ENCODE data around the gene PILRA. TPM values are rescaled to one million over a fixed set of nuclear protein-coding genes. Genes with fewer than 3 reads are reported as not detected.

Gene PILRA
- total and polyA plus RNA-seq, 2 of the 8 experiments (the other 6 are each of a cell fraction or from before 2014, with no cell fraction given) = 7.6 to 10.6 TPM

GRCh38 chr7:100413346-100413745, 40.1 kb downstream of the PILRA start (continued):
- TF ChIP-seq, protein P1, sequence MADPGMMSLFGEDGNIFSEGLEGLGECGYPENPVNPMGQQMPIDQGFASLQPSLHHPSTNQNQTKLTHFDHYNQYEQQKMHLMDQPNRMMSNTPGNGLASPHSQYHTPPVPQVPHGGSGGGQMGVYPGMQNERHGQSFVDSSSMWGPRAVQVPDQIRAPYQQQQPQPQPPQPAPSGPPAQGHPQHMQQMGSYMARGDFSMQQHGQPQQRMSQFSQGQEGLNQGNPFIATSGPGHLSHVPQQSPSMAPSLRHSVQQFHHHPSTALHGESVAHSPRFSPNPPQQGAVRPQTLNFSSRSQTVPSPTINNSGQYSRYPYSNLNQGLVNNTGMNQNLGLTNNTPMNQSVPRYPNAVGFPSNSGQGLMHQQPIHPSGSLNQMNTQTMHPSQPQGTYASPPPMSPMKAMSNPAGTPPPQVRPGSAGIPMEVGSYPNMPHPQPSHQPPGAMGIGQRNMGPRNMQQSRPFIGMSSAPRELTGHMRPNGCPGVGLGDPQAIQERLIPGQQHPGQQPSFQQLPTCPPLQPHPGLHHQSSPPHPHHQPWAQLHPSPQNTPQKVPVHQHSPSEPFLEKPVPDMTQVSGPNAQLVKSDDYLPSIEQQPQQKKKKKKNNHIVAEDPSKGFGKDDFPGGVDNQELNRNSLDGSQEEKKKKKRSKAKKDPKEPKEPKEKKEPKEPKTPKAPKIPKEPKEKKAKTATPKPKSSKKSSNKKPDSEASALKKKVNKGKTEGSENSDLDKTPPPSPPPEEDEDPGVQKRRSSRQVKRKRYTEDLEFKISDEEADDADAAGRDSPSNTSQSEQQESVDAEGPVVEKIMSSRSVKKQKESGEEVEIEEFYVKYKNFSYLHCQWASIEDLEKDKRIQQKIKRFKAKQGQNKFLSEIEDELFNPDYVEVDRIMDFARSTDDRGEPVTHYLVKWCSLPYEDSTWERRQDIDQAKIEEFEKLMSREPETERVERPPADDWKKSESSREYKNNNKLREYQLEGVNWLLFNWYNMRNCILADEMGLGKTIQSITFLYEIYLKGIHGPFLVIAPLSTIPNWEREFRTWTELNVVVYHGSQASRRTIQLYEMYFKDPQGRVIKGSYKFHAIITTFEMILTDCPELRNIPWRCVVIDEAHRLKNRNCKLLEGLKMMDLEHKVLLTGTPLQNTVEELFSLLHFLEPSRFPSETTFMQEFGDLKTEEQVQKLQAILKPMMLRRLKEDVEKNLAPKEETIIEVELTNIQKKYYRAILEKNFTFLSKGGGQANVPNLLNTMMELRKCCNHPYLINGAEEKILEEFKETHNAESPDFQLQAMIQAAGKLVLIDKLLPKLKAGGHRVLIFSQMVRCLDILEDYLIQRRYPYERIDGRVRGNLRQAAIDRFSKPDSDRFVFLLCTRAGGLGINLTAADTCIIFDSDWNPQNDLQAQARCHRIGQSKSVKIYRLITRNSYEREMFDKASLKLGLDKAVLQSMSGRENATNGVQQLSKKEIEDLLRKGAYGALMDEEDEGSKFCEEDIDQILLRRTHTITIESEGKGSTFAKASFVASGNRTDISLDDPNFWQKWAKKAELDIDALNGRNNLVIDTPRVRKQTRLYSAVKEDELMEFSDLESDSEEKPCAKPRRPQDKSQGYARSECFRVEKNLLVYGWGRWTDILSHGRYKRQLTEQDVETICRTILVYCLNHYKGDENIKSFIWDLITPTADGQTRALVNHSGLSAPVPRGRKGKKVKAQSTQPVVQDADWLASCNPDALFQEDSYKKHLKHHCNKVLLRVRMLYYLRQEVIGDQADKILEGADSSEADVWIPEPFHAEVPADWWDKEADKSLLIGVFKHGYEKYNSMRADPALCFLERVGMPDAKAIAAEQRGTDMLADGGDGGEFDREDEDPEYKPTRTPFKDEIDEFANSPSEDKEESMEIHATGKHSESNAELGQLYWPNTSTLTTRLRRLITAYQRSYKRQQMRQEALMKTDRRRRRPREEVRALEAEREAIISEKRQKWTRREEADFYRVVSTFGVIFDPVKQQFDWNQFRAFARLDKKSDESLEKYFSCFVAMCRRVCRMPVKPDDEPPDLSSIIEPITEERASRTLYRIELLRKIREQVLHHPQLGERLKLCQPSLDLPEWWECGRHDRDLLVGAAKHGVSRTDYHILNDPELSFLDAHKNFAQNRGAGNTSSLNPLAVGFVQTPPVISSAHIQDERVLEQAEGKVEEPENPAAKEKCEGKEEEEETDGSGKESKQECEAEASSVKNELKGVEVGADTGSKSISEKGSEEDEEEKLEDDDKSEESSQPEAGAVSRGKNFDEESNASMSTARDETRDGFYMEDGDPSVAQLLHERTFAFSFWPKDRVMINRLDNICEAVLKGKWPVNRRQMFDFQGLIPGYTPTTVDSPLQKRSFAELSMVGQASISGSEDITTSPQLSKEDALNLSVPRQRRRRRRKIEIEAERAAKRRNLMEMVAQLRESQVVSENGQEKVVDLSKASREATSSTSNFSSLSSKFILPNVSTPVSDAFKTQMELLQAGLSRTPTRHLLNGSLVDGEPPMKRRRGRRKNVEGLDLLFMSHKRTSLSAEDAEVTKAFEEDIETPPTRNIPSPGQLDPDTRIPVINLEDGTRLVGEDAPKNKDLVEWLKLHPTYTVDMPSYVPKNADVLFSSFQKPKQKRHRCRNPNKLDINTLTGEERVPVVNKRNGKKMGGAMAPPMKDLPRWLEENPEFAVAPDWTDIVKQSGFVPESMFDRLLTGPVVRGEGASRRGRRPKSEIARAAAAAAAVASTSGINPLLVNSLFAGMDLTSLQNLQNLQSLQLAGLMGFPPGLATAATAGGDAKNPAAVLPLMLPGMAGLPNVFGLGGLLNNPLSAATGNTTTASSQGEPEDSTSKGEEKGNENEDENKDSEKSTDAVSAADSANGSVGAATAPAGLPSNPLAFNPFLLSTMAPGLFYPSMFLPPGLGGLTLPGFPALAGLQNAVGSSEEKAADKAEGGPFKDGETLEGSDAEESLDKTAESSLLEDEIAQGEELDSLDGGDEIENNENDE (IDR thresholded peaks at IDR 0.05; ENCODE audit: insufficient replicate concordance, low read length) = no peak
- TF ChIP-seq POU5F1 (IDR thresholded peaks at IDR 0.05; ENCODE audit: low read depth, low read length) = no peak
- no peak for TF ChIP-seq RAD21 (IDR thresholded peaks at IDR 0.05 in 1 of 2, conservative IDR thresholded peaks at IDR 0.05 in 1 of 2; ENCODE audit: low read depth in 2 of 2, low read length in 2 of 2)
- TF ChIP-seq YY1 (IDR thresholded peaks at IDR 0.05; ENCODE audit: low read depth, low read length) = no peak
- TF ChIP-seq BCL11A (IDR thresholded peaks at IDR 0.05; ENCODE audit: low read depth in 2 of 2, low read length in 2 of 2) = no peak
- no peak for TF ChIP-seq SUZ12 (IDR thresholded peaks at IDR 0.05; ENCODE audit: low read length)
- TF ChIP-seq CTCF (IDR thresholded peaks at IDR 0.05; ENCODE audit: control extremely low read depth in 1 of 3, insufficient read depth in 1 of 3, low read depth in 1 of 3, low read length in 3 of 3) = no peak
